Measurements from ENCODE around the gene TICAM2.

GRCh38 chr5:115542651-115543364 is 59.5 kb downstream of the TICAM2 start:
- TF ChIP-seq POLR2A (IDR thresholded peaks at IDR 0.05), result no peak
- TF ChIP-seq, protein P1, sequence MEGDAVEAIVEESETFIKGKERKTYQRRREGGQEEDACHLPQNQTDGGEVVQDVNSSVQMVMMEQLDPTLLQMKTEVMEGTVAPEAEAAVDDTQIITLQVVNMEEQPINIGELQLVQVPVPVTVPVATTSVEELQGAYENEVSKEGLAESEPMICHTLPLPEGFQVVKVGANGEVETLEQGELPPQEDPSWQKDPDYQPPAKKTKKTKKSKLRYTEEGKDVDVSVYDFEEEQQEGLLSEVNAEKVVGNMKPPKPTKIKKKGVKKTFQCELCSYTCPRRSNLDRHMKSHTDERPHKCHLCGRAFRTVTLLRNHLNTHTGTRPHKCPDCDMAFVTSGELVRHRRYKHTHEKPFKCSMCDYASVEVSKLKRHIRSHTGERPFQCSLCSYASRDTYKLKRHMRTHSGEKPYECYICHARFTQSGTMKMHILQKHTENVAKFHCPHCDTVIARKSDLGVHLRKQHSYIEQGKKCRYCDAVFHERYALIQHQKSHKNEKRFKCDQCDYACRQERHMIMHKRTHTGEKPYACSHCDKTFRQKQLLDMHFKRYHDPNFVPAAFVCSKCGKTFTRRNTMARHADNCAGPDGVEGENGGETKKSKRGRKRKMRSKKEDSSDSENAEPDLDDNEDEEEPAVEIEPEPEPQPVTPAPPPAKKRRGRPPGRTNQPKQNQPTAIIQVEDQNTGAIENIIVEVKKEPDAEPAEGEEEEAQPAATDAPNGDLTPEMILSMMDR (IDR thresholded peaks at IDR 0.05), result no peak

Data from Peyer's patch (tissue), 4 donors.